Peyer's patch (tissue), 4 donors: Measurements from ENCODE around the gene BBLN.

Source experiments
- CTCF ChIP-seq, 6 experiments: fragments of 450-650 bp in 4 of 6; fragments of 200-600 bp in 2 of 6; sonication (generic) in 1 of 6; IDR thresholded peaks; one replicate each; pipeline ENCODE4 v1.5.1; 2017 to 2019; ENCODE audit warnings: antibody characterized with exemption in 6 of 6, mild to moderate bottlenecking in 3 of 6, moderate library complexity in 1 of 6
- POLR2A ChIP-seq, 2 donors: fragments of 450-650 bp; IDR thresholded peaks; one replicate each; pipeline ENCODE4 v1.5.1; 2017; ENCODE audit warnings: antibody characterized with exemption in 2 of 2, mild to moderate bottlenecking in 2 of 2, moderate library complexity in 2 of 2

GRCh38 chr9:128151309-128152132, 8.5 kb upstream of the BBLN start:
- TF ChIP-seq POLR2A (IDR thresholded peaks at IDR 0.05) (no peak), CTCF (IDR thresholded peaks at IDR 0.05) (no peak)
